Left renal cortex interstitium (tissue), 4 donors: Measurements from ENCODE around the gene CUL9. TPM values are rescaled to one million over a fixed set of nuclear protein-coding genes. Genes with fewer than 3 reads are reported as not detected.

Source experiments
- DNase-seq, 4 donors: peaks; one replicate each; pipeline ENCODE4 v3.0.0-alpha.2; 2013; ENCODE audit warnings: low read depth in 4 of 4, low spot score in 2 of 4, missing footprints in 1 of 4
- polyA plus RNA-seq, 4 donors: library from polyadenylated mRNA; unstranded; fragments of 120-200 nt; gene quantifications; one replicate each; pipeline ENCODE4 v1.2.1, GENCODE V29; 2013; ENCODE audit not compliant: insufficient read length in 4 of 4

Gene CUL9
- polyA plus RNA-seq, 4 donors, result 27.5 to 52.0 (median 39.8) TPM

DNA sequence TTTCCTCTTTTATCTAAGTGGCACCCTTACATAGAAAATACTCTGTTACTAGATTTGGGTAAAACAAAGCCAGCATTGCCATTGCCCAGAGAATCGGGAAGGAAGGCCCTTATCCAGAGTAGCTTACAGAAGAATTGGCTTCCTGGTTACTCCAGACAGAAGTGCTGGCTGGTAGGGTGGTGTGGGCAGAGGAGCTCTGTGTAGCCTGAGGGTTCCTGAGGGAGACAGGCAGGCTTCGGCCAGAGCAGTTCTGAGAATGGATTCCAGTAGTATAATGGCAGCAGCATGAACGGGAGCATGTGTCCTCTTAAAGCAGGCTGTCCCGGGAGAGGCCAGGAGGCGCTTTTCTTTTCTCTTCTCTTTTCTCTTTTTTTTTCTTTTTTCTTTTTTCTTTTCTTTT, 11.9 kb downstream of the CUL9 start:
- DNase-seq, result no peak

DNA sequence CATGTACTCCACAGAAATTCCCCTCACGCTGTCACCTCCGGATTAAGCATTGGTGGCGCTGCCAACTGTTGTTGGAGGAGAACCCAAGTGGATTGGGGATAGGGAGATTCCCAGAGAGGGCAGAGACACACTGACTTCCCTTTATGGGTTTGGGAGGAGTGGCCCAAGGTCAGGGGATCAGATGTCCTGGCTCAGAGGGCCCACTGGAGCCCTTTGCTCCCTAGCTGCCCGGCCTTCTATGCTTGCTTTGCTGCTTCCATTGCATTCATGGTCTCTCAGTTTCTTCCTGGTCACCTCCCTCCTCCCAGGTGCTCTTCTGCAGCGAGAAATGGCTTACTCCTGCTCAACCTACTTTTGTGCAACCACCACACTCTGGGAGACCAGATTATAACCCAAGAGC, 14.3 kb downstream of the CUL9 start:
- DNase-seq, result no peak

DNA sequence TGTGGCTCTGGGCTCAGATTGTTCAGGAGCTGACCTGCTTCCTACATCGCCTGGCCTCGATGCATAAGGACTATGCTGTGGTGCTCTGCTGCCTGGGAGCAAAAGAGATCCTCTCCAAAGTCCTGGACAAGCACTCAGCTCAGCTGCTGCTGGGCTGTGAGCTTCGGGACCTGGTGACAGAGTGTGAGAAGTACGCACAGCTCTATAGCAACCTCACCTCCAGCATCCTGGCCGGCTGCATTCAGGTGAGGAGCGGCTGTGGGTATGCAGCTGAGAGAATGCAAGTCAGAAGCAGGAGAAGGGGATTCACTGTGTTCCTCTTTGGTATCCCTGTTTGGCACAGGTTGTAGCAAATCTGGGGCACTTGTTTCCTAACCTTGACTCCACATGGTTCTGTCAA, 17.9 kb downstream of the CUL9 start:
- no peak for DNase-seq

DNA sequence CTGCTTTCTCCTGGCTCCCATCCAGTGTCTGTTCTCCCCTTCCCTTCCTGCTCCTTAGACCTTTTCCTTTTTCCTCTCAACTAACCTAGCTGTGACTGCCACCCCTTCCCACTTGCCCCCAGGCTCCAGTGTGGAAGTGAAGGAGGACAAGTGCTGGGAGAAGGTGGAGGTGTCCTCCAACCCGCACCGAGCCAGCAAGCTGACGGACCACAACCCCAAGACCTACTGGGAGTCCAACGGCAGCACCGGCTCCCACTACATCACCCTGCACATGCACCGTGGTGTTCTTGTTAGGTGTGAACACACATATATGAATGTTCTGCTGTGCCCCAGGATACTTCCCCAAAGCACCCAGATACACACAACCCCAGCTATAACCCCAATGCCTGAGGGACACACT, 18.5 kb downstream of the CUL9 start:
- no peak for DNase-seq

DNA sequence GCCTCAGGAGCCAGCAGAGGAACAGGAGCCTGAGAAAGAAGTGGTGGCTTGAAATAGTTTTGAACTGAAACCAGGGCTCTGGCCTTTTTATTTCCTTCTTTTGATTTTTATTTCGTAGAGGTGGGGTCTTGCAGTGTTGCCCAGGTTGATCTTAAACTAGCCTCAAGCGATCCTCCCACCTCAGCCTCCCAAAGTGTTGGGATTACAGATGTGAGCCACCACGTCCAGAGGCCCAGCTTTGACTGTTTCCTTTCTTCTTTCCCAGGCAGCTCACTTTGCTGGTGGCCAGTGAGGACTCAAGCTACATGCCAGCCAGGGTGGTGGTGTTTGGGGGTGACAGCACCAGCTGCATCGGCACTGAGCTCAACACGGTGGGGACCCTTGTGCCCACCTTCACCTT, 20.5 kb downstream of the CUL9 start:
- no peak for DNase-seq

DNA sequence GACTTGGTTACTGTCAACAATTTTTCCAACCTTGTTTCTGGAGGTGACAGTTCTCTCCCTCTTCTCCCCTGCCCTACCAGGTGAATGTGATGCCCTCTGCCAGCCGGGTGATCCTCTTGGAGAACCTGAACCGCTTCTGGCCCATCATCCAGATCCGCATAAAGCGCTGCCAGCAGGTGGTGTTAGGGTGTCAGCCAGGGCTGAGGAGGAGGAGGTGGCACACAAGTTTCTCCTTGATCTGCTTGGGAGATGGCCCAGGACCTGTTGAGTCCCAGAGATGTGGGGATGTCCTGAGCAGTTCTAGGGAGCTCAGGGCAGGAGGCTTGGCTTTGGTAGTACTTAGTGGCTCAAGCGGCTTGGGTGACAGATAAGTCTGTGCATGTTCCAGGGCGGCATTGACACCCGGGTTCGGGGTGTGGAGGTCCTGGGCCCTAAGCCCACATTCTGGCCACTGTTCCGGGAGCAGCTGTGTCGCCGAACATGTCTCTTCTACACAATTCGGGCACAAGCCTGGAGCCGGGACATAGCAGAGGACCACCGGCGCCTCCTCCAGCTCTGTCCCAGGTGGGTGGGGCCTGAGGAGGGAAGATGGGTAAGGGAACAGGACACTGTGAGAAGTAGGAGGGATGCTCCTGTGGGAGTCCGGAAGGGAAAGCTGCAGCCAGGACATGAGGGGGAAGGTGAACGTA, 21.2 kb downstream of the CUL9 start:
- DNase-seq, result no peak

DNA sequence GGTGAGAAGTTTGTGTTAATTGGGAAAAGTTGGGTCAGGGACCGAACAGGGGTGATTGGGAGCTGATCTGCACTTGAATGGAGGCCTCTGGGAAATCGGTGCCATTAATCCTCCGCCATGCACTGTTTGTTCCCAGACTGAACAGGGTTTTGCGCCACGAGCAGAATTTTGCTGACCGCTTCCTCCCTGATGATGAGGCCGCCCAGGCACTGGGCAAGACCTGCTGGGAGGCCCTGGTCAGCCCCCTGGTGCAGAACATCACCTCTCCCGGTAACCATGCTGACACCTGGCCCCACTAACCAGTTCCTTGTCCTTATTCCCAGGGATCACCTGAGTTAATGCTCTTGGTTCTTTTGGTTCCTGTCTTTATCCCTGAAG, 21.7 kb downstream of the CUL9 start:
- DNase-seq, result no peak

DNA sequence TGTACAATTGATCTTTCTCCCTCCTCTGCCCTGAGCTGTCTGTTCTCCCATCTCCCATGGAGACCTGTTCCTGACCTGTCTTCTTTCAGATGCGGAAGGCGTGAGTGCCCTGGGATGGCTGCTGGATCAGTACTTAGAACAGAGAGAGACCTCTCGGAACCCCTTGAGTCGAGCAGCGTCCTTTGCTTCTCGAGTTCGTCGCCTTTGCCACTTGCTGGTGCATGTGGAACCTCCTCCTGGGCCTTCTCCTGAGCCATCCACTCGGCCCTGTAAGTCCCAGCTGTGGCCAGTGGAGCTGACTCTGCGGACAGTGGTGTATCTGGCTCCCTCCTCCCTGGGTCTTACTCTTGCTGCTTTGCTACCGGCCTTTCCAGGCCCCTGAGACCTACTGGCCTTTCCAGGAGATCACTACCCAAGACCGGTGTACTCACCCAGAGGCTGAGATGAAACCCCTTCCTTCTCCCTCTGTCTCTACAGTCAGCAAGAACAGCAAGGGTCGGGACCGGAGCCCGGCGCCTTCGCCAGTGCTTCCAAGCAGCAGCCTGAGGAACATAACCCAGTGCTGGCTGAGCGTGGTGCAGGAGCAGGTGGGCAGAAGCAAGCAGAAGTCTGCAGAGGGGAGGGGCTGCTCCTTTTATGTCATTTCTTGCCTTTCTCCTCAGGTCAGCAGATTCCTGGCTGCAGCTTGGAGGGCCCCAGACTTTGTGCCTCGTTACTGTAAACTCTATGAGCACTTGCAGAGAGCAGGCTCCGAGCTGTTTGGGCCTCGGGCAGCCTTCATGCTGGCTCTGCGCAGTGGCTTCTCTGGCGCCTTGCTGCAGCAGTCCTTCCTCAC, 22.5 kb downstream of the CUL9 start:
- no peak for DNase-seq

DNA sequence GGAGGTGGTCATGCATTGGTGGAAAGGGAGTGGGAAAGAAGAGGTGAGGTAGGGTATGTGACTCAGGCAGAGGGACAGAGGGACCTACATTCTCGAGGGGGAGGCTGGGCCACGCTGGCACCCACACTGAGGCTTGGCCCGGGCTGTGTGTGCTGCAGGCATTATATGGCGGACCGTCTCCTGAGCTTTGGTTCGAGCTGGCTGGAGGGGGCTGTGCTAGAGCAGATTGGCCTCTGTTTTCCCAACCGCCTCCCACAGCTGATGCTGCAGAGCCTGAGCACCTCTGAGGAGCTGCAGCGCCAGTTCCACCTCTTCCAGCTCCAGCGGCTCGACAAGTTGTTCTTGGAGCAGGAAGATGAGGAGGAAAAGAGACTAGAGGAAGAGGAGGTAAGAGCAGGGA, 23.9 kb downstream of the CUL9 start:
- no peak for DNase-seq

DNA sequence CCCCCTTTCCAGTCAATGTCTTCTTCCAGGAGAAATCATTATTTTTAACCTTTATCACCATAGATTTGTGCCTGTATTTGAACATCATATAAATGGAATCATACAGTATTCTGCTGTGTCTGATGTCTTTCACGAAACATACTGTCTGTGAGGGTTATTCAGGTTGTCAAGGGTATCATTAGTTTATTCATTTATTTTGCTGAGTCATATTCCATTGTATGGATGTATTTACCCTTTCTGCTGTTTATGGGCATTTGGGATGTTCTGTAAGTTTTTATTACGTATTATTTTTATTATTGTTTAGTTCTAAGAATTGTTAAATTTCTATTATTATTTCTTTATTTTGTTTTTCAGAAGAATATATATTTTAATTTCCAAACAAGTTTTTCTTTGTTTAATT, 25.3 kb downstream of the CUL9 start:
- DNase-seq, result no peak

DNA sequence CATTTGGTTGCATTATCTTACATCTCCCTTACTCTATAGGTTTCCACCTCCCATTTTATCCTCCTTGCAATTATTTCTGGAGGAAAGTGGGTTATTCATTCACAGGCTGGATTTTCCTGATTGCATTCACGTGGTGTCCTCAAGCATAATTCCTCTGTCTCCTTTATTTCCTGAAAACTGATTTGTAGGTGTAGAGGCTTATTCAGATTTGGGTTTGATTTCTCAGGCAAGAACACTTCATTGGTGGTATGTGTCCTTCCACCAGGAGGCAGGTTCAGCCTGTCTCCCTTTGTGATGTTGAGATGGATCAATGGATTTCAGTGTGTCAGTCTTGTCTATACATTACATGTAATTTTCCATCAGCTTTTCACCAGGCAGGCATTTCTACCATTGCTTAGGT, 30.0 kb downstream of the CUL9 start:
- DNase-seq, result no peak

DNA sequence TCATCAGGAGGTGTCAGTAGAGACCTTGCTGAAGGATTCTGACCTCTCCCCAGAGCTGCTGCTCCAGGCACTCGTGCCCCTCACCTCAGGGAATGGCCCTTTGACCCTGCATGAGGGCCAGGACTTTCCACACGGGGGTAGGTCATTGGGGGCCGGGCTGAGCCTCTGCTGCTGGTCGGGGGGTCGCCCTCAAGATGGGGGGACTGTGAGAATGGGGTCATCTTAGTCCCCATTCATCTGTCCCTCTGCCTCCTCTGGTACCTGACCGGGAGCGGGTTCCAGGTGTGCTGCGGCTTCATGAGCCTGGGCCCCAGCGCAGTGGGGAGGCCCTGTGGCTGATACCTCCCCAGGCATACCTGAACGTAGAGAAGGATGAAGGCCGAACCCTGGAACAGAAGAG, 31.4 kb downstream of the CUL9 start:
- no peak for DNase-seq

DNA sequence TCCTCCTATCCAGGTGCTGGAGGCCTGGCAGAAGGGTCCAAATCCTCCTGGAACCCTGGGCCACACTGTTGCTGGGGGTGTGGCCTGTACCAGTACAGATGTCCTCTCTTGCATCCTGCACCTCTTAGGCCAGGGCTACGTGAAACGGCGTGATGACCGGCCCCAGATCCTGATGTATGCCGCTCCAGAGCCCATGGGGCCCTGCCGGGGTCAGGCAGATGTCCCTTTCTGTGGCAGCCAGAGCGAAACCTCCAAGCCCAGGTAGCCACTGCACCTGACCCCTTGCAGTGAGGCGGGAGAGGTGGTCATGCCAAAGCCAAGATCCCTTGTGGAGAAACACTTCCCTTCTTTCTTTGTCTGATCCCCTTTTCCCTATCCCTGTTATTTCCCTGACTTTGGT, 33.1 kb downstream of the CUL9 start:
- no peak for DNase-seq

DNA sequence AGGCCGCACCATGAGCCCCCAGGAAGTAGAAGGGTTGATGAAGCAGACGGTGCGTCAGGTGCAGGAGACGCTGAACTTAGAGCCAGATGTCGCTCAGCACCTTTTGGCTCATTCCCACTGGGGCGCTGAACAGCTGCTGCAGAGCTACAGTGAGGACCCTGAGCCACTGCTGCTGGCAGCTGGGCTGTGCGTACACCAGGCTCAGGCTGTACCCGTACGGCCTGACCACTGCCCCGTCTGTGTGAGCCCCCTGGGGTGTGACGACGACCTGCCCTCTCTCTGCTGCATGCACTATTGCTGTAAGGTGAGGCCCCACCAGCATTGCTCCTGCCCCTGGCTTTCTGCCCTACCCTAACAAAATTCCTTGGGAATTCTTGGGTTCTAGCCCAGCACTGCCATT, 34.2 kb downstream of the CUL9 start:
- DNase-seq, result no peak

DNA sequence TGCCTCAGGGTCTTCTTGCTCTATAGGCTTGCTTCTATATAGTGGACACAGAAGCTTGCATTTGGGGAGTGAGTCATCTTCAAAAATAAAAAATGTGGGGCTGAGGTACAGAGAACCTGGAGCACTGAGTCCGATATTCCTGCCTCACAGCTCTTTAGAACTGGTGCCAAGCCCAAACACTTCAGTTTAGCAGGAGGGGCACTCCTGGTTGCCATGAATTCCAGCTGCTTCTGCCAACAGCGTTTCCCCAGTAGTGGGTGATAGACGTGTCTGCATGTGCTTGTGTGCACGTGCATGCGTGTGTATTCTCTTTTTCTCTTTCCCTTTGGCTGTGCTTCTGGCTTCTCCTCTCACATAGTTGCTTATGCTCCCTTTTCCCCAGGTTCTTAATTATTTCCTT, 35.4 kb downstream of the CUL9 start:
- DNase-seq, result no peak

DNA sequence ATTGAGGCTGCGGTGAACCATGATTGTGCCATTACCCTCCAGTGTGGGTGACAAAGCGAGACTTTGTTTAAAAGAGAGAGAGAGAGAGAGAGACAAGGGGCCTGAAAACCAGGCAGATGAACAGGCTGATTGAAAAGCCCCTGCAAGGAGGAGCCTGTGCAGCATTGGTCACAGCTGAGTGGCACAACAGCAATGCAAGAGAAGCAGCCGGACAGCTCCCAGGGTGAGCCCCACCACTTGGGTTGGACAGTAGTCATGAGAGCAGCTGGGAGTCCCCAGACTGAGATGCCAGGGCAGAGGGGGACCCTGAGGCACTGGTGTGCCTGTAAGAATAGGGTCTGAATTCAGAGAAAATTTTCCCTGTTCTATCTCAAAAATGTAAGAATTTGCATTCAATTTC, 37.1 kb downstream of the CUL9 start:
- no peak for DNase-seq

DNA sequence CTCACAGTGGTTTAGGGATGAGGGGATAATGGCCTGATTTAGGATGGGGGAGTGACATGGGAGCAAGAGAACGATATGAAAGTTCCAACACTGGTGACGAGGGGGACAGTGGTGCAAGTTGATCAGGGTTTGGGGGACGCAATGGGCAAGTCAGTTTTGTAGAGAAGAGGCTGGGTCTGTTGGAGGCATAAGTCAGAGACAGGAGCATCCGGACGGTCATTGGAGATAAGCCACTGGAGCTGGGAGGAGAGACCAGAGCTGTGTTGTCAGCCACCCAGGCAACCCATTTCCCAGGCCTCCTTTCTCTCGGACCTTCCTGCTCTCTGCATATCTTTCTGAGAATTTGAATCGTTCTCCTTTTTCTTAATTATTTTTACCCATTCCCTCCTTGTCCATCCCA, 37.8 kb downstream of the CUL9 start:
- DNase-seq, result no peak

DNA sequence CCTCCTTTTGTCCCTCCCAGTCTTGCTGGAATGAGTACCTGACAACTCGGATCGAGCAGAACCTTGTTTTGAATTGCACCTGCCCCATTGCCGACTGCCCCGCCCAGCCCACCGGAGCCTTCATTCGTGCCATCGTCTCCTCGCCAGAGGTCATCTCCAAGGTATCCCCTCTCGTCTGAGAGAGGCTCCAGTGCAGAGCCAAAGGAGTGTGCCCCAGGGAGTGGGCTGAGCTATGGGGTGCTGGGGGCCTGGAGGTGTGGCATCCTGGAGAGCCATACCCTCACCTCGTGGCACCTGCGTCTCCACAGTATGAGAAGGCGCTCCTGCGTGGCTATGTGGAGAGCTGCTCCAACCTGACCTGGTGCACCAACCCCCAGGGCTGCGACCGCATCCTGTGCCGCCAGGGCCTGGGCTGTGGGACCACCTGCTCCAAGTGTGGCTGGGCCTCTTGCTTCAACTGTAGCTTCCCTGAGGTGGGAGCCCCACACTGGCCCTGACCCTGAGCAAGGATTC, 38.5 kb downstream of the CUL9 start:
- no peak for DNase-seq

DNA sequence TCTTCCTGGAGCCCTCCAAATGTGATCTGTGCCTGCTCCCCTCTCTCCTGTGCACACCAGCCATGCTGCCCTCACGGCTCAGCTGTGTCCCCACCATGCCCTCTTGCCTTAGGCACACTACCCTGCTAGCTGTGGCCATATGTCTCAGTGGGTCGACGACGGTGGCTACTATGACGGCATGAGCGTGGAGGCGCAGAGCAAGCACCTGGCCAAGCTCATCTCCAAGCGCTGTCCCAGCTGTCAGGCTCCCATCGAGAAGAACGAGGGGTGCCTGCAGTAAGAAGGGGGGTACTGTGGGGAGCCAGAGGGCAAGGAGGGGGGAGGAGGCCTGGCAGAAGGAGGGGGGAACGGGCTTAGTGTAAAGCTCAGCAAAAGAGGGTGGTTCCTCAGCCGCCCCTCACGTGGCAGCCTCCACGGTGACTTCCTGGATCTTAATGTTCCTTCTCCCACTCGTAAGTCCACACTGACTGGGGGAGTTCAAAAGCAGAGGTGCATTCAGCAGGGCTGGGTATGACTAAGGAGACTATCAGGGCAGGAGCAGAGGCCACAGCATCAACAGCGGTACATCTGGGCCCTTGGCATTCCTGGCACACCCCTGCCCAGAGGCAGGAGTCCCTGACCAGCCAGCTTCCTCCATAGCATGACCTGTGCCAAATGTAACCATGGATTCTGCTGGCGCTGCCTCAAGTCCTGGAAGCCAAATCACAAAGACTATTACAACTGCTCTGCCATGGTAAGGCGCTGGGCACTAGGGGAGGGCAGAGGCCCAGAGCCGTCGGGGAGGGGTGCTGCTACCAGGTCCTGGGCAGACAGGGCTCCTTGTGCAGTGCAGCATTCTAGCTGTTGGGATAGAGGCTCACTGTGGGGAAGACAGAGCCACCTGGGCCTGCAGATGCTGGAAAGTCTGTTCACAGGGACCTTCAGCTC, 39.3 kb downstream of the CUL9 start:
- no peak for DNase-seq

DNA sequence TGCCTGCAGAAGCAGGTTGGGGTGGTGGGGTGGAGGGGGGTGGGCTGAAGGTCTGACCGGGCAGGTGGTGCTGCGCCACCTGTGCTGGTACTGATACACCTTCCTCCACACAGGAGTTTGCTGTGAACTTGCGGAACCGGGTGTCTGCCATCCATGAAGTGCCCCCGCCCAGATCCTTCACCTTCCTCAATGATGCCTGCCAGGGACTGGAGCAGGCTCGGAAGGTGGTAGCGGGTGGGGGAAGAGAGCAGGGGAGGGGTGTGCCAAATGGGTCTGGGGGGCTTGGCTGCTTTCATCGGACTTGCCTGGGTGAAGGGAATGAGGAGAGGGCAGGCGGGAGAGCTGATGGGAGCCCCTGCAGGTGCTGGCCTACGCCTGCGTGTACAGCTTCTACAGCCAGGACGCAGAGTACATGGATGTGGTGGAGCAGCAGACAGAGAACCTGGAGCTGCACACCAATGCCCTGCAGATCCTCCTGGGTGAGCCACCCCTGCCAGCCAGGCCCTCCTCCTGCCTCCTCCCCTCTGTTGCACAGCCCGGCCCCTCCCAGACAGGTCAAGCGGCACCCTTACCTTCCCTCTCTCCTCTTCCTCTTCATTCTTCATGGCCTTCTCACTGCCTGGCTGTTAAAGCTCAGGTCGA, 40.5 kb downstream of the CUL9 start:
- DNase-seq, result no peak

DNA sequence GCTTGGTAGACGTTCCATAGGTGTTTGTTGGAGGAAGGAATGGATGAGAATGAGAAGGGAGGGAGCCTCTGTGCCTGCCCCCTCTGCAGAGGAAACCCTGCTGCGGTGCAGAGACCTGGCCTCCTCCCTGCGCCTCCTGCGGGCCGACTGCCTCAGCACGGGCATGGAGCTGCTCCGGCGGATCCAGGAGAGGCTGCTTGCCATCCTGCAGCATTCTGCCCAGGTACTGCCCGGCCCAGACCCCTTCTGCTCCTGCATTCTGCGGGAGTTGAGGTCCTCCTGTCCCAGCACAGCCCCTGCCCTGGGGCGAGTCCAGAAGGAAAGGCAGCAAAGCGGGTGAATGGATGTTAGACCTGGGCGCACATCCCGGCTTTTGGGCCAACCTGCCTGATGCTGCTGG, 41.2 kb downstream of the CUL9 start:
- DNase-seq, result no peak
